CD4-positive, alpha-beta T cell treated with Interleukin-15 for 4 hours (primary cell): ENCODE data around the gene MTA1.

Source experiments
- DNase-seq: peaks from one replicate; pipeline ENCODE4 v3.0.0-alpha.2; 2020; ENCODE audit warnings: low spot score

MTA1 gene

GRCh38 chr14:105445901-105446845 lies 26.5 kb downstream of the MTA1 start:
- no peak for DNase-seq

- no peak for DNase-seq
These were observed 27.3 kb downstream of the MTA1 start for GRCh38 chr14:105446971-105447370.

DNA sequence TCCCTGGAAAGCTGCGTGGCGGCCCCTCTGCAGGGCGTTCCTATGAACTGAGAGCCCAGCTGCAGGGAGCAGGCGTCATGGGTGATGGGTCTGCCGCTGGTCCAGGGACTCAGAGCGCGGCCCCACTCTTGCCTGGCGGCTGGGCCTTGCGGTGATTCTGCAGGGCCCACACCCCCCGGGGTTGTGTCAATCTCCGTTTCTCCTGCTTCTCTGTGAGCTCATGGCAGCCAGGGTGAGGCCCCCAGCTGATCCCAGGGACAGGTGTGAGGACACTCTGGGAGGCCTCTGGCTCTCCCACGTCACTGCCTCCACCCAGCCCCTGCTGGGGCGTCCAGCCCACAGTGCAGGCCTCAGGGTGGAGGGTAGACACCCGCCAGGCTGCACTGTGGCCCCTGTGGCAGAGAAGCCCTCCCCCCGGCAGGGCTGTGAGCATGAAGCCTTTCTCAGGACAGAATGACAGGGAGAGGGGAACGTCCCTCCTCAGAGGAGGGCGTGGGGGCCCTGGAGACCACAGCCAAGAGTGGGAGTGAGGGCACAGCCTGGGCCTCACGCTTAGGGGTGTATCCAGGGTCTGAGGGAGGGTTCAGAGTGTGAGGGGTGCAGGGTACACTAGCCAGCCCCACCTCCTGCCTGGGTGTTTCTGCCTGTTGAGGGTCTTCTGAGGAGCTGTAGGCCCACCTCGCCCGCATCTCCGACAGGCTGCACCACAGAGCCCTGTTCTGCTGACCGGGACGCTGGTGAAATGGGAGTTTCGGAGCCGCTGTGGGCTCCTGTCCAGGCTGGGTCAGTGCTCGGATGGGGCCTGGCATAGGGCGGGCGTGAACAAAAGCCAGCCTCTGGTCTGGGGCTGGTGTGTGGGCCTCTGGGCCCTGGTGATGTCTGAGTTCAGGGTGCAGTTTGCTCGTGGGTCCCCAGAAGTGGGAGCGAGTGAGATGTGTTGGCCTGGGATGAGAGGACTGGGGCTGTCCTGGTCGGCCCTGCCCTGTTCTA lies 28.3 kb downstream of the MTA1 start:
- no peak for DNase-seq

DNA sequence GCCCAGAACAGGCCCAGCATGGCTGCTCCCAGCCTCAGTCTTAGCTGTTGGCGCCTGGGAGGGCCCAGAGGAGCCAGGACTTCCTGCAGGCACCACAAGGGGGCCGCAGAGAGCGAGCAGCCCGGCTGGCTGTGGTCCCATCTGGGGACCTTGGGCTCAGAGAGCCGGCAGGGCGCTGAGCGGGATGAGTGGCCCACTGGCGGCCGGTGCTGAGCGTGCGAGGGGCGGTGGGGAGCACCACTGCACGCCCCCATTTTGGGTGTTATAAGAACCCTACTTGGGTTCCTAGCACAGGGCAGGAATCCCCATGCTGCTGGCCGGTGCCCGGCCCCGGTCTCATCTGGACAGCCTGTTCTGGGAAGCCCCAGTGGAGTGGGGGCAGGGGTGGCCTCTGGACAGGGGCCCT lies 29.1 kb downstream of the MTA1 start:
- DNase-seq: peak; percentile 74

- DNase-seq: no peak
These were observed 29.9 kb downstream of the MTA1 start for GRCh38 chr14:105449276-105450122.

- no peak for DNase-seq
These were observed 30.5 kb downstream of the MTA1 start for GRCh38 chr14:105450123-105450505.

GRCh38 chr14:105450864-105451720 lies 31.5 kb downstream of the MTA1 start:
- DNase-seq: no peak

DNA sequence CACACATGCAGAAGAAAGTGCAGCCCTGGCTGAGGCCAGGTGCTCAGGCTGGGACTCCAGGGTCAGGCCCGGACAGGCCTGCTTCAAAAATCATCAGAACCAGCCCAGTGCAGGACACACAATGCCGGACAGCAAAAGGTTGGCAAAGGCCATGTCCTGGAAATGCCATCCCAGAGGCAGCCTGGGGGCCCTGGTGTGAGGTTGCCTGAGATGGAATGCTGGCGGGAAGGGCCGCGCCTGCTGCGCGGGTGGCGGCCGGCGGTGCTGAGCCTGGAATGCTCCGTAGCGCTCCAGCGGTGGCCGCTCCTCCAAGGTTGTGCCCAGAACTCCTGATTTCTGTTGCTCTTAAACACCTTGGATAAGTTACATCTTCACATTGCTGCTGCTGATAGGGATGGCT lies 33.3 kb downstream of the MTA1 start:
- no peak for DNase-seq

GRCh38 chr14:105453847-105454246 lies 34.2 kb downstream of the MTA1 start:
- no peak for DNase-seq

DNA sequence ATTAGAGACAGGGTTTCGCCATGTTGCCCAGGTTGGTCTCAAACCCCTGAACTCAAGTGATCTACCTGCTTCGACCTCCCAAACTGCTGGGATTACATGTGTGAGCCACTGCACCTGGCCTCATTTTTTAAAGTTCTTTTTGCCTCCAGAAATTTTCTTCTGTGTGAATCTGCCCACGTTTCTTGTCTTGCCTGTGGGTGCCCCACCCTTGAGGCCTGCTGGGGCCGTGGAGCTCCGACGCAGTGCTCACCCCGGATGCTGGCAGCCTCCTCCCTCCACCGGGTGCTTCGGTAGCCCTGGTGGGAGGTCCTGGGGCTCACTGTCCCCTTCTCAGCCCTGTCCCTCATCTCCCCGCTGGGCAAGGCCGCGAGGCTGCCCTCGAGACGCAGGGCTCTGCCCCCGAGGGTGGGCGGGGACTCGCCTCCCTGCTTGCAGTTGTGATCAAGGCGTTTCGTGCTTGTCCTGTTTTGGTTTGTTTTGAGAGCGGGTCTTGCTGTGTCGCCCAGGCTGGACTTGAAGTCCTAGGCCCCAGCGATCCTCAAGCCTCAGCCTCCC lies 35.5 kb downstream of the MTA1 start:
- no peak for DNase-seq

DNA sequence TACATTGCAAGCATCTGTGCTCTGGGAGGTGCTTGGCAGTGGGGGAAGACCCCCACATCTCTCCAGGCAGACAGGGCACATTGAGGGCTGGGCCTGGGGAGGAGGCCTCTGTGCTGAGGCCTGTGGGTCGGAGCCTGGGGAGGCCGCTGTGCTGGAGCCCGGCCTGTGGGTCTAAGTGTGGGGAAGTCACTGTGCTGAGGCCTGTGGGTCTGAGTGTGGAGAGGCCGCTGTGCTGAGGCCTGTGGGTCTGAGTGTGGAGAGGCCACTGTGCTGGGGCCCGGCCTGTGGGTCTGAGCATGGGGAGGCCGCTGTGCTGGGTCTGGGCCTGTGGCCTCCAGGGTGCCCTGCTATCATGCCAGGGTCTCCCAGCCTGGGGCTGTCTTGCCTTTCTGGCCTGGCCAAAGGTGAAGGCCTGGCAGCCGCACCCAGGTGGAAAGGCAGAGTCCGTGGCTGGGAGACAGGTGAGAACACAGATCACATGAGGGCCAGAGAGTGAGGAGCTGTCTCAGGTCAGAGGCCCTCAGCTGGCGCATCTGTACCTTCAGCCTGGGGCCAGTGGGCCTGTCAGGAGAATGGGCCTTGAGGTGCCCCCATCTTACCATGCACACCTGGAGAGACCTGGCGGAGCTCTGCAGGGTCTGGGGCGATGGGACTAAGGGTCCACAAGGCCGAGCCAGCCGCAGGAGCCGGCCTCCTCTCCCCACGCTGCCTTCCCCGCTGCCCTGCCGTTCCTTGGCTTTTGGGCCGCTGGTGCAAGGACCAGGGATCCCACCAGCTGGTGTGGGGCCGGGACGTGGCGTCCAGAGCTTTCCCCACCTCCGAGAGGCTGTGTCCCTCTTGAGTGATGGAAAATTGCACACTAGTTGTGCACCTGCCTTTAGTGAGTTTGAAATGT lies 36.4 kb downstream of the MTA1 start:
- no peak for DNase-seq

DNA sequence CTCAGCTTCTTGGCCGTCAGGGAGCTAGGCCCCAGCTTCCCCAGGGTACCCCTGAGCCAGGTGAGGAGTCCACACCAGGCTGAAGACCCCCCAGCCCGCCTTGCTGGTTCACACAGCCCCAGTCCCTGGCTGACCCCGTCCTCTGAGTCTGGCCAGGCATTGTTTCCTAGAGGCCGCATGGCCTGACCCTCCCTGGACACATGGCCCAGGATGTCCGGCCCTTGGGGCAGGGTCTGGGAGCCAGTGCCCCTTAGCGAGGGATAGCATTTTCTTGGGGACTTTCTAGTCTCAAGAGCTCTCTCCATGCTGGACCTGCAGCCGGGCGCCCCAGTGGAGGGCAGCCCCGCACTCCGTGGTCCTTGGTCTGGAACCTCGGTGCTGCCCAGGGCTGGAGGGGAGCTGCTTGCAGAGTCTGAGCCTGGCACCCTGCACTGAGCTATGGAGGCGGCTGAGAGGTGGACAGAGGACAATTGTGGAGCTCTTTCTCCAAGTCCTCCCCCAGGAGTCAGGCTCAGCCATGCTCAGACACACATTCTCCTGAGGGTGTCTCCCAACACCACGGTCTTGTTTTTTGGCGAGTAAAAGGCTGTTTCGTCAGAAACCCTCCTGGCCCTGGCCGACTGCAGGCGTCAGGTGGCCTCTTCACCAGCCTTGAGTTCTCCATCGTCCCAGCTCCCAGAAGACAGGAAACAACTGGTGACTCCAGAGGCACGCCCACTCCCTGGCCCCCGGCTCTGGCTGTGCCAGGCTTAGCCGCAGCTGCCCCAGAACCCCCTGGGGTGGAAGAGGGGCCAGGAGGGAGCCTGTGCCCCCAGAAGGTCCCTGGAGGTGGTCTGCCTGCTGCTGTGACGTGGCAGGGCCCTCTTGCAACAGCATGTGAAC lies 37.4 kb downstream of the MTA1 start:
- DNase-seq: no peak

DNA sequence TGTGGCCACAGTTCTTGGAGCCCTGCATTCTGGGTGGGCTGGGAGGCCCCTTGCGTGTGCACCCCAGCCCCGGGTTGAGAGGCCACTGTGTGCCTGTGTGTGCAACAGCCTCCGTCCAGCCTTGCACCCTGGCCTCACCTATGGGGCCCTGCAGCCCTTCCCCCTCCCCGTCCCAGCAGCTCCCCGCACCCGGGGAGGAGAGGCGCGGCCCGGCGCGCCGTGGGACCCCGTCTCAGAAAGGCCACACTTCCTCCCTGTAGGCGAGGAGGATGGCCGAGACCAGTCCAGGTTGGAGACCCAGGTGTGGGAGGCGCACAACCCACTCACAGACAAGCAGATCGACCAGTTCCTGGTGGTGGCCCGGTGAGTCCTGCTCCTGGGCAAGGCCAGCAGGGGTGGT lies 38.4 kb downstream of the MTA1 start:
- no peak for DNase-seq

DNA sequence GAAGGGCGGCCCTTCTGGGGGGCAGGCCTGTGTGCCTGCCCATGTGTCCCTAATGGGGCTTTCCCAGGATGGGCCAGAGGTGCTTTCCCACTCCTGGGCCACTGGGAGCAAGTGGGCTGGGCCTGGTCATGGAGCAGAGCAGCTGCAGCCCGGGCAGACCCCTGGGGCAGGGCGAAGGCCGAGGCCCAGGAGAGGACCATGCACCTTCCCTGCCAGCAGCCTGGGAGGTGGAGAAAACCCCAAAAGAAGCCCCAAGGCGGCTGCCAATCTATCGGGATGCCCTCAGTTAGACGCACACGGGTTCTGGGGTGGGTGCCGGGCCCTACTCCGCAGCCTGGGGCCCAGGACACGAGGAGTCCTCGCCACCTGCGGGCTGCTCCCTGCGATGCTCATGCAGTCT lies 38.9 kb downstream of the MTA1 start:
- DNase-seq: no peak

DNA sequence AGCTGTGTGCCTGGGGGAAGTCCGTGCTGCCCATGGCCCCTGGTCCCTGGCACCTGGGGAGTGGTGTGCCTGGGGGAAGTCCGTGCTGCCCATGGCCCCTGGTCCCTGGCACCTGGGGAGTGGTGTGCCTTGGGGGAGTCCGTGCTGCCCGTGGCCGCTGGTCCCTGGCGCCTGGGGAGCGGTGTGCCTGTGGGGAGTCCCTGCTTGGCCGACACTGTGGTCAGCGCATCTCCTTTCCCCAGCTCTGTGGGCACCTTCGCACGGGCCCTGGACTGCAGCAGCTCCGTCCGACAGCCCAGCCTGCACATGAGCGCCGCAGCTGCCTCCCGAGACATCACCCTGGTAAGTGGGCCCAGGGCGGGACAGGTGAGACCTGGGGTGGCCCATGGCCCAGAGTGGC lies 40.5 kb downstream of the MTA1 start:
- DNase-seq: no peak

- DNase-seq: no peak
These were observed 41.0 kb downstream of the MTA1 start for GRCh38 chr14:105460616-105461015.

DNA sequence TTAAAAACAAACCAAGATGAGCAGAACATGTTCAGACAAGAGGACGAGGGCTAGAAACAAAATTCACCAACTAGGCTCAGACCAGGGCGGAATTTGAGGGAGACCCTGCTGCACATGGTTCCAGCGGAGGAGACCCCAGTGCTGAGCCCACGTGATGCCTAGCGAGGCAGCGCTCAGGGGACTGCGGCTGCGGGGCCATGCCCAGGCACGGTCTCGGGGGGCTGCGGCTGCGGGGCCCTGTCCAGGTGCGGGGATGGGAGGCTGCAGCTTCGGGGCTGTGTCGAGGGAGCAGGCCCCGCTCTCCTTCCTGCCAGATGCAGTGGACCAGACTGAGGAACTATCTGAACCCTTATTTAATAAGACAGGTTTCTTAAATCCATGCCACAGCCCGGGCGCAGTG lies 42.3 kb downstream of the MTA1 start:
- no peak for DNase-seq

DNA sequence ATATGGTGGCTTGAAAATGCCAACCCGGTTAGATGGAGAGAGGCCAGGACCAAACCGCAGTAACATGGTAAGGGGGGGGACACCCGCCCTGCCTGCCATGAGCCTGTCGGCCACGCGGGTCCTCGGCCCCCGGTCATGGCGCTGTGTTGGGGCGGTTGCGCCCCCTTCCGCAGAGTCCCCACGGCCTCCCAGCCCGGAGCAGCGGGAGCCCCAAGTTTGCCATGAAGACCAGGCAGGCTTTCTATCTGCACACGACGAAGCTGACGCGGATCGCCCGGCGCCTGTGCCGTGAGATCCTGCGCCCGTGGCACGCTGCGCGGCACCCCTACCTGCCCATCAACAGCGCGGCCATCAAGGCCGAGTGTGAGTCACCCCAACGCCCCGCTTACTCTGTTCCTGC lies 44.9 kb downstream of the MTA1 start:
- no peak for DNase-seq
